NCI-H460 (cell line): Measurements from ENCODE around the gene DLL4. TPM values are rescaled to one million over a fixed set of nuclear protein-coding genes. Genes with fewer than 3 reads are reported as not detected.
"Not testable (repeated sequence)": the region's sequence is repeated elsewhere in the genome, so short reads cannot be mapped to it uniquely, and the experiment has no call there.

ENCODE experiments used
- DNase-seq: peaks from one replicate; pipeline ENCODE4 v3.0.0-alpha.2; 2016; ENCODE audit warnings: low read depth; ENCODE audit errors: extremely low read depth
- total RNA-seq: library from RNA; depleted of rRNA; stranded (reverse); fragments of >200 nt; shearing (Covaris generic); gene quantifications from 2 replicates; pipeline ENCODE4 v1.2.3, GENCODE V29; 2014

Gene DLL4
- total RNA-seq, 1 experiment from 2014 or later = 0.05 TPM

DNA sequence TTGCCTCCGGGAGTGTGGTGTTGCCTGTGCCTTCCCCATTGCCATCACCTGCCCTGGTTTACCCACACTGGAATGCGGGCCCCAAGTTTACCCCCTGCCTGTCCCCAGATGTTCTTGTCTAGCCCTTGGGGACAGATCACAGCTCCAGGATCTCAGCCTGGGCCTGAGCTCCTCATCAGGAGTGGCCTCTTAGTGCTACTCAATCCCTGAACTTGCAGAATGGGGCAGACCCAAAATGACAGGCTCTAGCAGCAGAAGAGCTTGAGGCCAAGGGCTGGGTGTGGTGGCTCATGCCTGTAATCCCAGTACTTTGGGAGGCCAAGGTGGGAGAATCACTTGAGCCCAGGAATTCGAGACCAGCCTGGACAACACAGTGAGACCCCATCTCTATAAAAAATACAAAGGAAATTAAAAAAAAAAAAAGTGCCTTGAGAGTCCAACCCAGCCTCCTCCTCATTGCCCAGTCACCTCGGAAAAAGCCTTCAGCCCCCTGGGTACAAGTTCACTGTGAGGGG lies 28.0 kb downstream of the DLL4 start:
- DNase-seq = no peak

DNA sequence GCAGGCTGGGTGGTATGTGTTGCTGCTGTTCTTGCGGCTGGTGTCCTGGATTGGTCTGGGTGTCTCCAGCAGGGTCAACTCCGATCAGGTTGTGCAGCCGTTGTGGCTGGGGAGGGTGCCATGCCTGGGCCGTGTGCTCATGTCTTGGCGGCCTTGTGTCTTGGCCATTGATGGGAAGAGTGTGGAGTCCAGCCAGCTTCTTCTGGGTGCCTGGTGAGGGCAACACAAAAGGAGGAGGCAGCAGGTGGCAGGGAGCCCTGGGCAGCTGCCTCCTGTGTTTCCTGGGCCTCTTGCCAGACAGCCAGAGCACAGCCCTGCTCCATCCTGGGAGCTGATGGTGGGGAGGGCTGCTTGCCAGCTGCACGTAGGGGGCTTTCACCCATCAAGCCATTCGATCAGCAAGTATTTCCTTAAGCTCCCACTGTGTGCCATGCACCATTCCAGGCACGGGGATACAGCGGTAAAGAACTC lies 28.5 kb downstream of the DLL4 start:
- no peak for DNase-seq

DNA sequence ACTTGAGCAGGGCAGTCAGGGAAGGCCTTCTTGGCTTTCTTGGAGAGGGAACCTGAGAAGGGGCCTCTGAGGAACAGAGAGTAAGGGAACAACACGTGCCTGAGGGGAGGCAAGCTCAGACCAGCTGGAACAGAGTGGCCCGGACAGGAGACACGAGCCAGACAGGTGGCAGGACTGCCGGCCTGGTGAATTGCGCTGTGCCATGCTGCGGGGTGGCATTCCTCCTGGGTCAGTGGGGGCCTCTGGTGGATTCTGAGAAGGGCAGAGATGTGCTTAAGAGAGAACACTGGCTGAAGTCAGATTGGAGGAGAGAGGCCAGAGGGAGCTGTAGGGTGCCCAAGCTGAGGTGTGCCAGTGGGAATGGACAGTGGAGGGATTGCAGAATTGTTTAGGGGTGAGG lies 29.0 kb downstream of the DLL4 start:
- no peak for DNase-seq

DNA sequence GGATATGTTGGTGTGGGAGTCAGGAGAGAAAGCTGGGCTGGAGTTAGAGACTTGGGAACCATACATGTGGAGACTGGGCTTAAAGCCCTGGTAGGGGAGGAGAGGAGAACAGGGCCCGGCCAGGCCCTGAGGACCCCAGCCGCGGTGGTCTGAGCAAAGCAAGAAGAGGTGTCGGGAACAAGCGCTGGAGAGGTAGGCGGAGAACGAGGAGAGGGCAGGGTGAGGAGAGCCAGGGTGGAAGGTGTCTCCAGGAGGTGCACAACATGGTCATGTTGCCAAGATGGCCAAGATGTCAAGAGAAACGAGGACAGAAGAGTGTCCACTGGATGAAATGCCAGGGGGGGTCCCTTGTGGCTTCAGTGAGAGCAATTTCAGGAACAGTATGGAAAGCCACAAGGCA lies 29.6 kb downstream of the DLL4 start:
- no peak for DNase-seq

DNA sequence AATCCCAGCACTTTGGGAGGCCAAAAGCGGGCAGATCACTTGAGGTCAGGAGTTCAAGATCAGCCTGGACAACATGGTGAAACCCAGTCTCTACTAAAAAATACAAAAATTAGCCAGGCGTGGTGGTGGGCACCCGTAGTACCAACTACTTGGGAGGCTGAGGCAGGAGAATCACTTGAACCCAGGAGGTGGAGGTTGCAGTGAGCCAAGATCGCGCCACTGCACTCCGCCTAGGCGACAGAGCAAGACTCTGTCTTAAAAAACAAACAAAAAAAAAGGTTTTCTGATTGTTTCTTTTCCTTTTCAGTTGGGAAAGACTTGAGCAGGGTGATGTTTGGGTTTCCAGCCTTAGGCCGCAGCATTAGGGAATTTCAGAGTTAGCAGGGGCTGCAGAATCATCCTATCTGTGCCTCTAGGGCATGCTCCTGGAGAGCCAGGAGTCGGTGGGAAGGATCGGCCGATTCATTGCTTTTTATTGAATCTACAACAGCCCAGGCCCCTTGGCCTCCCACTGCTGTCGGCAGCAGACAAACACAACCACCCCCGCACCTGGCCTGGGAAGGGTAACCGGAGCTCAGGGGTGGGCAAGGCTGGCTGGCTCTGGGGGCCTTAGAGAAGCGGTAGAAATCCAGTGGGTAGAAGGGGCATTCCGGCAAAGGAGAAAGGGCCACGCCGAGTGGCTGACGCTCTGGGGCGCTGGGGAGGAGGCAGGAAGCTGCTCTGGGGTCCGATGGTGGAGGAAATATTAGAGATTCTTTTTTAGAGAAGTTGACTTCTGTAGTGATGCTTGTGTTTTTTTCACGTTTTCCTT lies 30.4 kb downstream of the DLL4 start:
- DNase-seq = no peak

DNA sequence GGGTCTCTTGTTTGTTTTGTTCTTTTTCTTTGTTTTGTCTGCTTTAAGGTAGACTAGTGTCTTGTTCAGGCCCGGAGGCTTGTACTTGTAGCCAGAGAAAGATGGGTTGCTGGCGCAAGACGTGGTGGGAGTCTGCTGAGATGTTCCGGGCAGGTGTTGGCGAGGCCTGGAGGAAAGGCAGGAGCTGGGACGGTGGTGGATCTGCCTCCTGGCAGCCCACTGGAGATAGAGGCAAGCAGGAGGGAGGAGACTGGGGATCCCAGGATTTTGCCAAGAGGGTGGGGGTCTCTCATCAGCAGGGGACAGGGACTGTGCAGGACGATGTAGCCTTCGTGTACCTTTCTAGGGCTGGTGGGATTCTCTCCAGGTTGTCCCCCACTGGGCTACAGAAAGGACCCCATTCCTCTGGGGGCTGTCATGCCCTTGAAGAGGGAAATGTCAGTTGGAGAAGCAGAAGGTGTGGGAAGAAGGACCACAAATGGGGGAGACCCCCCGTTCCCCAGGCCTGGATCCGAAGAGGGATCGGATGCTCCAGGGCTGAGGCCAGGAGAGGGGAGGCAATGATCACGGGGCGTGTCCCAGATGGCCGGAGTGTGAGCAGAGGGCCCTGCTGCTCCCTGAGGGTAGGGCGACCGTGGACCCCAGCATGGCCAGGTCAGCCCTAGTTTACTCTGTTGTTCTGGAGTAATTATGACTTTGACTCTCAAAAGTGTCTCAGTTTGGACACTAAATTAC lies 31.2 kb downstream of the DLL4 start:
- DNase-seq = no peak

DNA sequence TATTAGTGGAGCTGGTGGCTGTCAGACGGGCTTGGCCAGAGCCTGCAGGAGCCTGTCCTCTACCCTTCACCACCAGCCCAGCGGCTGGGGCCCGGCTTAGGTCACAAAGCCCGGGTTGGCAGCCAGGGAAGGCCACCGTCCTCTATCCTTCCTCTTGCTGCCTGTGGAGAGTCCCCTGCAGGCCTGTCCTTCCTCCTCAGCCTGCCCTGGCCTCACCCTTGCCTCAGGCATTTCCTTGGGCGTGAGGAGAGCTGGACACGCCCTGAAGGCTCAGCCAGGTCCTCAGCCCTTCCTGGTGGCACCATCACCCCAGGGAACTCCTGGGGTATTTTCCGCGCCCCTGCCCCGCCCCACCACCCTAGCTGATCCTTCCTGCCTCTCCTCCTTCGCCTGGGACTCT lies 31.8 kb downstream of the DLL4 start:
- no peak for DNase-seq

DNA sequence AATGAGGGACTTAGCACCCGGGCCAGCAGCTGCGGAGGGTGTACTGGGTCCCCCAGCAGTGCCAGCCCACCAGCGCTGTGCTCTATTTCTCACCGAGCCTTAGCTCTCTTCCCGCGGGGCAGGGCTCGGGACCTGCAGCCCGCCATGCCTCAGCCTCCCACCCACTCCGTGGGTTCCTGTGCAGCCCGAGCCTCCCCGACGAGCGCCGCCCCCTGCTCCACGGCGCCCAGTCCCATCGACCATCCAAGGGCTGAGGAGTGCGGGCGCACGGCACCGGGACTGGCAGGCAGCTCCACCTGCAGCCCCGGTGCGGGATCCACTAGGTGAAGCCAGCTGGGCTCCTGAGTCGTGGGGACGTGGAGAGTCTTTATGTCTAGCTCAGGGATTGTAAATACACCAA lies 32.6 kb downstream of the DLL4 start:
- DNase-seq = not testable (repeated sequence)

DNA sequence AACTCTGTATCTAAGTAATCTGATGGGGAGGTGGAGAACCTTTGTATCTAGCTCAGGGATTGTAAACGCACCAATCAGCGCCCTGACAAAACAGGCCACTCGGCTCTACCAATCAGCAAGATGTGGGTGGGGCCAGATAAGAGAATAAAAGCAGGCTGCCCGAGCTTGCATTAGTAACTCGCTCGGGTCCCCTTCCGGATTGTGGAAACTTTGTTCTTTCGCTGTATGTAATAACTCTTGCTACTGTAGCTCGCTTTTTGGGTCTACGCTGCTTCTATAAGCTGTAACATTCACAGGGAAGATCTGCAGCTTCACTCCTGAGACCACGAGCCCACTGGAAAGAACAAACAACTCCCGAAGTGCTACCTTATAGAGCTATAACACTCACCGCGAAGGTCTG lies 33.2 kb downstream of the DLL4 start:
- not testable (repeated sequence) for DNase-seq

DNA sequence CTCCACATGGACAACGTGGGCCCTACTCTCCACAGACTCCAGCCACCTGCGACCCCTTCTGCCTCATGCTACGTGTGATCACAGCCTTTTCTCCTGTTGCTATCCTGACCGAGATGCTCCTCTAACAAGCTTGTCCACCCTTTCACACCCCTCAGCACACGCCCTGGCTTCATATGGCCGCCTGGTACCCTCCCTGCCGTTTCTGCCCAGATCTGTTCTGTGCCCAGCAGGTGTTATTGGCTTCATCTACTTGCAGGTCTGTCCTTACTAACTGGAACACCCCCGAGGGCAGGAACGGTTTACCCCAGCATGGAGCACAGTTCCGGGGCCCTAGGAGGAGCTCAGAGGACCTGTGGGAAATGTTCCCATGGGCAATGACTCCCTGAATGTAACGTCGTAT lies 34.1 kb downstream of the DLL4 start:
- DNase-seq = no peak

DNA sequence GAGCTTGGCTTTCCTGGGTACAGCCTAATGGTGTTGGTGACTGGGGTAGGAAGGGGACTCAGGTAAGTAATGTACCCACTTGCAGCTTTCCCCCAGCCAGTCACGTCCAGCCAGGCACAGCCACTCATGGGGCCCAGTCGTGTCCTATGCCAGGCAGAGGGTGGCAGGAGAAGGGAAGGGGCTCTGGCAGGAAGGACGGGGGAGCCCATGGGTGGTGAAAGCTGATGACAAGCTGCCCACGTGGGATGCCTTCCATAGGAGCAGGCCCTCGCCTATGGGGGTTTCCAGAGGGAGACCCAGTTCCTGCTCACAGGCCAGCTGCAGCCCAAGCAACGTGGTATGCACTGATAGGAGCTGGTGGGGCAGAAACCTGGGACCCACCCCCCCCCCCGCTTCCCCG lies 34.9 kb downstream of the DLL4 start:
- no peak for DNase-seq

DNA sequence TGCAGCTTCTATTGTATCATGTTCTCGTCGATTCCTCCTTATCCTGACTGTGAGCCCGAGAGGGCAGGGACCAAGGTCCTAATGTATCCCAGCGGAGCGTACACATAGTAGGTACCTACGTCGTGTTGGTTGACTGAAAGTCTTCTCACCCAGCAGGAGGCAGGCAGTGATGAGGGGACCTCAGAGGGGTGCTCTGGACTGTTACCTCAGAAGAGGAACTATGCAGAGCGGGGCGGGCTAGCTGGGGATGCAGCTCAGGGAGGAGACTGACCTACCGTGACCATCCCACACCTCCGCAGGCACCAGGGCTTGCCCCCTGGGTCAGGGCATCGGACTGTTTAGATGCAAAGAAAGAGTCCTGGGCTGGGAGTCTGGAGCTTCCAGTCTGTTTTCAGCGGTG lies 35.5 kb downstream of the DLL4 start:
- DNase-seq = no peak

DNA sequence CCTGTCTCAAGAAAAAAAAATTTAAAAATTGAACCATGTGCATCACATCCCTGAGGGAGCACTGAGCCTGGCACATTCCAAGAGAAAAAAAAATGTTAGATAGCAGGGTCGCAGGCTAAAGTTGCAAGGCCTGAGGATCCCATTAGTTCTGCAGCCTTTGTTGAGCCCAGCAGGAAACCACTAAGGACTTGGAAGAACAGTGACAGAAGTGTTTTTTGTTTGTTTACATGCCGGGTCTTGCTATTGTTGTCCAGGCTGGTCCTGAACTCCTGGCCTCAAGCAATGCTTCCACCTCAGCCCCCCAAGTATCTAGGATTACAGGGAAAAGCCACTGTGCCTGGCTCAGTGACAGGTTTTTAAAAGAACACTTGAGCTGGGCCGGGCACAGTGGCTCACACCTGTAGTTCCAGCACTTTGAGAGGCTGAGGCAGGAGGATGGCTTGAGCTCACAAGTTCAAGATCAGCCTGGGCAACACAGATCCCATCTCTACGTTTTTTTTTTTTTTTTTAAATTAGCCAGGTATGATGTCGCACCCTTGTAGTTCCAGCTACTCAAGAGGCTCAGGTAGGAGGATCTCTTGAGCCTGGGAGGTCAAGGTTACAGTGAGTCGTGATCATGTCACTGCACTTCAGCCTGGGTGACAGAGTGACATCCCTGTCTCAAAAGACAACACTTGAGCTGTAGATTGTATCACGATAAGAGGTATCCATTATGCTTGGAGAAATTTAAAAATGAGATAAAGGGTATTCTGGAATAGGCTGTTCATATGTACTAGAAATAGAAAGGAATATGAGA lies 39.3 kb downstream of the DLL4 start:
- DNase-seq = no peak

DNA sequence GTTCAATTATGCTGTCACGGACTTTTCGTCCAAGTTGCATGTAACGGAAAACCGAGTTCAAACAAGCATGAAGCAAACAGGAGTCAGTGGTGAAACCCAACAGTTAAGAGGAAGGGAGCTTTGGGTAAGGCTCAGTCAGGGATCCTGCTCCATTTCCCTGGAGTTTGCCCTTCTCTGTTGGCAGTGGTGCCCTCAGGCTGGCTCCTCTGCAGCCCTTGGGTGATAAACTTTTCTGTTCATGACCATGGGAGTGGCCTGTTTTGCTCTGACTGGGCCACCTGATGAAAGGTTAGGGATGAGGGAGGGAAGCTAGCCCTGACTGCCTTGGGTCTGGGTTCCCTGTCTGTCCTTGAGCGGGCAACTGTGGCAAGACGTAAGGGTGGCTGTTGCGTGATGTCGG lies 40.2 kb downstream of the DLL4 start:
- no peak for DNase-seq

DNA sequence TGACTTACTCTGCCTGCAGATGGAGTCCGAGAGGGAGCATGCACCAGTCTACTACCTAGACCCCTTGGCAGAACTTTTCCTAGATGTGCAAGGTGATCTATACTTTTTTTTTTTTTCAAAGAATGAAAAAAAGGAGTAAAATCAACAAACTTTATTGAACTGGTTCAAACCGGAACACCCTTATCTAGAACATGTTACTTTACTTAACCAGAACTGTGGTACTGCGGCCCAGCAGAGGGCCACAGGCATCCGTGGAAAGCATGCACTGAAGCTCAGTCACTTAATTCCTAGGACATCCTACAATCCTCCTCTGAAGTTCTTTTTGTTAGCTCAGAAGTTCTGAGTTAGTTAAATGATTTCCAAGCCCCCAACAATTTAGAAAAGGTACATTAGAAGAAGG lies 45.7 kb downstream of the DLL4 start:
- no peak for DNase-seq

DNA sequence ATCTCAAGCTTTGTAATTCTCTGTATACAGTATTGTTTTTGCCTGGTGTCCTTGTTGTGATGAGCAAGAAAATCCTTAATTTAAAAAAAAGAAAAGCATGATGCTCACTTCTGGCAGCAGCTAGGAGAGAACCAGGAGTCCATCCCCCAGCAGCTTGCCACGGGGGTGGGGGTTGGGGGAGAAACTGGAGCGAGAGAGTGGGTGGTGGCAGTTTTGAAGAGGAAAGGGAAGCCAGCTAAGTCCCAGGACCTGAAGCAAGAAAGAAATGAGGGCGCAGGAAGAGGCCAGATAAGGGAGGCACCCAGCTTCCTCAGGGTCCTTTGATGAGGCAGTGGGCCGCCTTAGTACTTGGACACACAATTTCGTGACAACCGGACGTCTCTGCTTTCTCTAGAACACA lies 47.7 kb downstream of the DLL4 start:
- no peak for DNase-seq

DNA sequence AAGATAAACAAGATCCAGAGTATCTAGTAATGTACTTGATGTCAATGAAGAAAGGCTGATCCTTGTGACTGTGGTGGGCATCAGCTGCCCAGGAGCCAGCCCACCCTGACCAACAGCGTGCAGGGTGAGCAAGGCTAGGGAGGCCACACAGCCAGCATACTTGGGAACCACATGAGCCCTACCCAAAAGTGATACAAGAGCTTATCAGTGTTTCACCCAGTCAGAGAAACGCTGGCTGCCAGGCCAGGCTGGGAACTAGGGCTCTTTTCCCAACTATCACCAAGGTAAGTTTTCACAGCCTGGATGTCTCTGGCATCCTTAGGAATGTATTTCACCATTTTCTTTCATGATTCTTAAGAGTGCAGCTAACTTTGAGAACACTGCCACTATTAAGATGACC lies 49.0 kb downstream of the DLL4 start:
- DNase-seq = no peak

DNA sequence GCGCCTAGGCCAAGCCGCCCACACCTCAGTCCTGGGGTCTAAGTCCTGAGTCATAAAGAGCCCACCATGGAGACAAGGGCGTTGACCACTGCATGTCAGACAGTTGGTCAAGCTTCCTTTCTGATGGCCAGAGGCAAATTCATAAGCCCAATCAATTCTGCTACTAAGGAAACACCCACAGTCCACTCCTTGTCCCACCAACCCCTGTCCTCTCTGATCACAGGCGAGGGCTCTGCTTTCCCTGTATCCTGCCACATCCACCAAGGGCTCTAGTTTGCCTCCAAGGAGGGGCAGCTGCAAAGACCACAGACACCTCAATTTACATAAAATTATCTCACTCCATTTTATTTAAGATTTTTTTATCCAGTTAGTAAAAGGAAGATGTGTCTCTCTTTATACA lies 49.4 kb downstream of the DLL4 start:
- DNase-seq = no peak

DNA sequence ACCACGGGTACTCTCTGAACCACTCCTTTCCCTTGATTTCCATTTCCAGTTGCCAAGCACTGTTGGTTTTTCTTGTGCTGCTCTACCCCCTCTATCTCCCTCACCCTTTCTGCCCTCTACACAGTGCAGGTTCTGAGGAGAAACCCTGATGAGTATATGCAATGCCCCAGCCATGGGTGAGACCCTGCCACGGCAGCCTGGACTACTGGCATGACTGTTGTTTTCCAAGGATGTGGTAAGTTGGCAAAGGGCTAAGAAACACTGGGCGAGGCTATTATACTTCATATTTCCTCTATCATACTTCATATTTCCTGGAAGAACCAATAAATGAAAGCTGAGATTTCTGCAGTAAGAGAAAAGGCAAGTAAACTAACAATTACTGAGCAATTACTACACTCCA lies 52.0 kb downstream of the DLL4 start:
- DNase-seq = no peak

DNA sequence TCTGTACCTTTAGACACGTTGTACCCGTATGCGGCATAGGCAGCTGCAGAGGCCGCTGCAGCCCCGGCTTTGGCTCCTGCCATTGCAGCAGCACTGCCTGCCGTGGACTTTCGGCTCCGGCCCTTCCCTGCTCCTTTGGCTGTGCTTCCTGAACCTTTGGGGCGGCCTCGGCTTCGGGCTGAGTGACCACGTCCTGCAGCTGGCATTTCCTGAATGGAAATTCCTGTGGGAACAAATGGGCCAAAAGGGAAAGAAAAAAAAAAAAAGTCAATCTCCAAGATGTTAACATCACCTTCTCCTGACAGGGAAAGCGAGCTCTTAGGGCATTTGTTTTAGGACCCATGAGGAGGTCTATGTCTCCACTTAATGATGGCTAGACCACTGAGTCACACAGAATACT lies 53.7 kb downstream of the DLL4 start:
- no peak for DNase-seq

DNA sequence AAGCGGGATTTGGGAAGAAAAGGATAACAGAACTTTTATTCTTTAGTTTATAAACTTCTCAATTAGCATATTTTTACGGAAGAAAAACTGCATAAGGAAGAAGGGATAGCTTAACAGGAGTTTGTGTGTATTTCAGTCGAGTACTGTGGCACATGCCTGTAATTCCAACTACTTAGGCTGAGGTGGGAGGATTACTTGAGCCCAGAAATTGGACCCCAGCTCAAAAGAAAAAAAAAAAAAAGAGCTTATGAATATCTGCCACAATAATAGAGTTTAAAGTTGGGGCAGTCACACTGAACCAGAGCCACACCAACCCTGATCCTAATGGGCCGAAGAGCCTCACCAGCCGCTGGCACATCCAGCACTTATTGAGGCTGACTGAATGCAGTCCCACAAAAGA lies 55.3 kb downstream of the DLL4 start:
- DNase-seq = no peak
